ENCODE results near the gene NKX2-2. TPM values are rescaled to one million over a fixed set of nuclear protein-coding genes. Genes with fewer than 3 reads are reported as not detected.

The NKX2-2 gene
- total and polyA plus RNA-seq, 2 donors (not counting 3 experiments of a cell fraction or from before 2014, with no cell fraction given) = not detected

DNA sequence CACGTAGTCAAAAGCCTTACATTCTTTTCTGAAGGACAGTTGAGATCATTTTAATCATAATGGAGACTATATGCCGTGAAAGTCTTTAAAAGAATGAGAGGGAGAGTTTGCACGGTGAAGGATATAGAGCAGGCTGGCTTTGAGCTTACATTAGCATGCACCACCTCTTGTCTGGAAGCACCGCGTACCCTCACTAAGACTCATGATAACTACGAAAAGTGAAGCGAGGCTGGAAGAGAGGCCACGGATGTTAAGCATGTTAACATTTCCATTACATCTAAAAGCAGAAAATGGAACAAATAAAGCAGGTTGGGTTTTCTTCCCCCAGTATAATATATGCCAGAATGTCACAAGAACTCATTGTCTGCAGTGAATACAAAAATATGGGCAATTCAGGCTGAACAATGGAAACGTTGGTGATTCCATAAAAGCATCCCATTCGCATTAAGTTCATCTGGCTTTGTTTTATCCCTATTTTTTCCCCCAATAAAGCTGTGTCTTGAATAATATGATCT lies 40.6 kb upstream of the NKX2-2 start:
- H3K4me1 ChIP-seq (ENCODE audit: control insufficient read depth, extremely low read depth, insufficient read depth, low read length) = no peaks in the 10 kb centered on the region
- no peak for FAIRE-seq
- no TSS peak for BruUV-seq (replicated peaks)
- H3K4me2 ChIP-seq (ENCODE audit: insufficient read depth, low read length) = no peak overlapping the region
- H3K9ac ChIP-seq (replicated peaks; ENCODE audit: extremely low read depth, insufficient read depth, low read length) = no peak overlapping the region
- no peak overlapping the region for H3K4me3 ChIP-seq (replicated peaks in 1 of 3; ENCODE audit: insufficient read depth in 1 of 3, low read depth in 1 of 3, low read length in 3 of 3)
- H3K27me3 ChIP-seq (ENCODE audit: control insufficient read depth in 2 of 2, insufficient read depth in 2 of 2, low read length in 2 of 2) = no peaks in the 10 kb centered on the region
- DNase-seq (ENCODE audit: low read depth, low spot score) = no peak
- H2AFZ ChIP-seq (ENCODE audit: low read depth, low read length) = no peak overlapping the region
- TF ChIP-seq GATA2 (IDR thresholded peaks at IDR 0.05; ENCODE audit: insufficient read depth, insufficient read length, low read depth, low read length) (no peak), FOS (IDR thresholded peaks at IDR 0.05; ENCODE audit: borderline replicate concordance, insufficient read depth, low read length) (no peak), POLR2AphosphoS5 (IDR thresholded peaks at IDR 0.05; ENCODE audit: insufficient read depth, low read depth, low read length) (no peak)
- dilution Hi-C loops (cut with MboI; ENCODE audit: extremely low pct_ligation_motif_present, low sequenced_read_pairs) = no loop called here
- H3K9me1 ChIP-seq (replicated peaks; ENCODE audit: control insufficient read depth, extremely low read depth, insufficient read depth, low read length) = no peaks in the 10 kb centered on the region
- H4K20me1 ChIP-seq (replicated peaks; ENCODE audit: control insufficient read depth, extremely low read depth, insufficient read depth, low read length) = no peaks in the 10 kb centered on the region
- H3K9me3 ChIP-seq (replicated peaks; ENCODE audit: control insufficient read depth, insufficient read depth, low read length) = no peaks in the 10 kb centered on the region
- no peaks in the 10 kb centered on the region for H3K79me2 ChIP-seq (ENCODE audit: control insufficient read depth, insufficient read depth, low read length)
- H3K36me3 ChIP-seq (ENCODE audit: control insufficient read depth in 2 of 2, extremely low read depth in 1 of 2, insufficient read depth in 2 of 2, low read length in 2 of 2) = no peaks in the 10 kb centered on the region
- intact Hi-C loops (cut with micrococcal nuclease) = no loop called here
- ChIA-PET CTCF (no interaction called here), POLR2A (no interaction called here)
- H3K27ac ChIP-seq (ENCODE audit: insufficient read depth, low read depth, low read length) = no peak overlapping the region

DNA sequence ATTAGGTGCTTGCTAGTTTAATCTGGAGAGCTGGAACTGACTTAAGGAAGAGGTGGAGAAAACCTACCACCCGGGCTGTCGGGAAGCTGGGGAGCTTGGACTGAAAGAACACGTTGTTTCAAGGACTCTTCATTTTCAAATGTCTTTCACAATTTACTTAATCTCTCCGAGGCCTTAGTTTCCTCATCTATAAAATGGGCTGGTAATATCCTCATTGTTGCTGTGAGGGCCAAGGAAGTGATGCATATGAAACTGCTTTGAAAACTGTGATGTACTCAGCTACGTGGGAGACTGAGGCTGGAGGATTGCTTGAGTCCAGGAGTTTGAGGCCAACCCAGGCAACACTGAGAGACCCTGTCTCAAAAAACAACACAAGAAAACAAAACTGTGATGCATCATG lies 36.7 kb upstream of the NKX2-2 start:
- ChIA-PET CTCF (interaction anchor here (1.2 kb wide), 1 partner anchor 691 kb away, joined by 4 read pairs; no protein-coding TSS in a partner anchor), POLR2A (no interaction called here)
- Histone ChIP-seq H3K79me2 (ENCODE audit: control insufficient read depth, insufficient read depth, low read length) (no peaks in the 10 kb centered on the region), H3K9me1 (replicated peaks; ENCODE audit: control insufficient read depth, extremely low read depth, insufficient read depth, low read length) (no peaks in the 10 kb centered on the region), H3K36me3 (ENCODE audit: control insufficient read depth in 2 of 2, extremely low read depth in 1 of 2, insufficient read depth in 2 of 2, low read length in 2 of 2) (no peaks in the 10 kb centered on the region), H3K27me3 (ENCODE audit: control insufficient read depth in 2 of 2, insufficient read depth in 2 of 2, low read length in 2 of 2) (no peaks in the 10 kb centered on the region), H3K4me2 (ENCODE audit: insufficient read depth, low read length) (no peak overlapping the region), H2AFZ (ENCODE audit: low read depth, low read length) (no peak overlapping the region), H3K9ac (replicated peaks; ENCODE audit: extremely low read depth, insufficient read depth, low read length) (no peak overlapping the region), H4K20me1 (replicated peaks; ENCODE audit: control insufficient read depth, extremely low read depth, insufficient read depth, low read length) (no peaks in the 10 kb centered on the region), H3K27ac (ENCODE audit: insufficient read depth, low read depth, low read length) (no peak overlapping the region), H3K9me3 (replicated peaks; ENCODE audit: control insufficient read depth, insufficient read depth, low read length) (no peaks in the 10 kb centered on the region), H3K4me1 (ENCODE audit: control insufficient read depth, extremely low read depth, insufficient read depth, low read length) (no peaks in the 10 kb centered on the region), H3K4me3 (replicated peaks in 1 of 3; ENCODE audit: insufficient read depth in 1 of 3, low read depth in 1 of 3, low read length in 3 of 3) (no peak overlapping the region)
- FAIRE-seq (no peak), DNase-seq (ENCODE audit: low read depth, low spot score) (no peak)
- dilution Hi-C loops (cut with MboI; ENCODE audit: extremely low pct_ligation_motif_present, low sequenced_read_pairs) = no loop called here
- intact Hi-C loops (cut with micrococcal nuclease) = no loop called here
- no peak for TF ChIP-seq POLR2AphosphoS5 (IDR thresholded peaks at IDR 0.05; ENCODE audit: insufficient read depth, low read depth, low read length)
- TF ChIP-seq EZH2 (IDR thresholded peaks at IDR 0.05; ENCODE audit: borderline replicate concordance, low read depth, low read length, severe bottlenecking) = no peak
- TF ChIP-seq, protein P1, sequence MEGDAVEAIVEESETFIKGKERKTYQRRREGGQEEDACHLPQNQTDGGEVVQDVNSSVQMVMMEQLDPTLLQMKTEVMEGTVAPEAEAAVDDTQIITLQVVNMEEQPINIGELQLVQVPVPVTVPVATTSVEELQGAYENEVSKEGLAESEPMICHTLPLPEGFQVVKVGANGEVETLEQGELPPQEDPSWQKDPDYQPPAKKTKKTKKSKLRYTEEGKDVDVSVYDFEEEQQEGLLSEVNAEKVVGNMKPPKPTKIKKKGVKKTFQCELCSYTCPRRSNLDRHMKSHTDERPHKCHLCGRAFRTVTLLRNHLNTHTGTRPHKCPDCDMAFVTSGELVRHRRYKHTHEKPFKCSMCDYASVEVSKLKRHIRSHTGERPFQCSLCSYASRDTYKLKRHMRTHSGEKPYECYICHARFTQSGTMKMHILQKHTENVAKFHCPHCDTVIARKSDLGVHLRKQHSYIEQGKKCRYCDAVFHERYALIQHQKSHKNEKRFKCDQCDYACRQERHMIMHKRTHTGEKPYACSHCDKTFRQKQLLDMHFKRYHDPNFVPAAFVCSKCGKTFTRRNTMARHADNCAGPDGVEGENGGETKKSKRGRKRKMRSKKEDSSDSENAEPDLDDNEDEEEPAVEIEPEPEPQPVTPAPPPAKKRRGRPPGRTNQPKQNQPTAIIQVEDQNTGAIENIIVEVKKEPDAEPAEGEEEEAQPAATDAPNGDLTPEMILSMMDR (IDR thresholded peaks at IDR 0.05; ENCODE audit: extremely low read depth in 1 of 2, insufficient read depth in 1 of 2, low read depth in 1 of 2, low read length in 2 of 2) = no peak
- no peak for TF ChIP-seq FOS (IDR thresholded peaks at IDR 0.05; ENCODE audit: borderline replicate concordance, insufficient read depth, low read length)
- no peak for TF ChIP-seq JUN (IDR thresholded peaks at IDR 0.05; ENCODE audit: borderline replicate concordance, insufficient read depth, insufficient read length, low read depth)
- TF ChIP-seq MYC (IDR thresholded peaks at IDR 0.05; ENCODE audit: low read depth, low read length) = no peak
- TF ChIP-seq, protein P2, sequence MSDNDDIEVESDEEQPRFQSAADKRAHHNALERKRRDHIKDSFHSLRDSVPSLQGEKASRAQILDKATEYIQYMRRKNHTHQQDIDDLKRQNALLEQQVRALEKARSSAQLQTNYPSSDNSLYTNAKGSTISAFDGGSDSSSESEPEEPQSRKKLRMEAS (IDR thresholded peaks at IDR 0.05; ENCODE audit: insufficient read depth, insufficient read length) = no peak
- TF ChIP-seq POLR2A (IDR thresholded peaks at IDR 0.05; ENCODE audit: low read depth, low read length) = no peak
- TF ChIP-seq GATA2 (IDR thresholded peaks at IDR 0.05; ENCODE audit: insufficient read depth, insufficient read length, low read depth, low read length) = no peak
- BruUV-seq (replicated peaks) = no TSS peak
